ENCODE data around the gene CRELD2. TPM values are rescaled to one million over a fixed set of nuclear protein-coding genes. Genes with fewer than 3 reads are reported as not detected.

Gene CRELD2
- total and polyA plus RNA-seq, 2 of the 8 experiments (the other 6 are each of a cell fraction or from before 2014, with no cell fraction given), result 24.5 to 36.6 TPM

- Histone ChIP-seq H3K4ac (replicated peaks; ENCODE audit: insufficient read length, low read depth, low read length) (no peak overlapping the region), H3K14ac (ENCODE audit: insufficient read length) (no peak overlapping the region), H3K4me1 (replicated peaks in 1 of 4; ENCODE audit: control insufficient read depth in 3 of 4, insufficient read depth in 4 of 4, low read length in 3 of 4) (peaks cover 0 to 33% (median 13%) of the 10 kb centered on the region in 4 experiments; a peak in 6 of 7 replicates), H2BK15ac (ENCODE audit: low read length) (no peak overlapping the region), H3K9ac (replicated peaks in 1 of 4; ENCODE audit: extremely low read depth in 1 of 4, low read depth in 3 of 4, low read length in 3 of 4) (no peak overlapping the region), H4K91ac (replicated peaks; ENCODE audit: insufficient read length, low read length) (no peak overlapping the region), H3K4me3 (ENCODE audit: extremely low read depth in 1 of 4, insufficient read depth in 2 of 4, low read depth in 3 of 4, low read length in 4 of 4) (no peak overlapping the region), H2BK5ac (ENCODE audit: low read depth, low read length) (no peak overlapping the region), H3K36me3 (ENCODE audit: control insufficient read depth in 2 of 4, insufficient read depth in 4 of 4, low read length in 3 of 4) (peaks cover 8 to 18% (median 12%) of the 10 kb centered on the region in 4 experiments; a peak in 6 of 8 replicates), H3K27ac (ENCODE audit: low read depth, low read length) (no peak overlapping the region), H4K5ac (ENCODE audit: insufficient read length, low read depth, low read length) (no peak overlapping the region), H3K23me2 (ENCODE audit: low read depth, low read length) (peaks cover 10% of the 10 kb centered on the region; the same call in 1 of the 2 replicates), H3K27me3 (replicated peaks in 1 of 4; ENCODE audit: control insufficient read depth in 3 of 4, extremely low read depth in 1 of 4, insufficient read depth in 3 of 4, low read length in 3 of 4) (peaks cover 0 to 11% (median 8%) of the 10 kb centered on the region in 4 experiments; a peak in 6 of 7 replicates), H3K18ac (ENCODE audit: extremely low read depth, low read length) (no peak overlapping the region), H3K9me3 (ENCODE audit: insufficient read depth in 2 of 2, low read depth in 1 of 2, low read length in 1 of 2) (no peaks in the 10 kb centered on the region), H3K79me1 (ENCODE audit: low read depth, low read length) (0 out of 2 replicates have a peak, but pooled peaks cover 2% of the 10 kb centered on the region), H2BK120ac (replicated peaks; ENCODE audit: low read depth, low read length) (no peak overlapping the region), H3K23ac (ENCODE audit: insufficient read length) (no peak overlapping the region), H2BK20ac (ENCODE audit: low read length) (no peak overlapping the region), H4K8ac (ENCODE audit: extremely low read depth, insufficient read depth, low read length) (no peak overlapping the region), H3K56ac (replicated peaks; ENCODE audit: insufficient read length, low read depth, low read length) (no peak overlapping the region), H2AFZ (ENCODE audit: low read length) (no peak overlapping the region), H4K20me1 (replicated peaks in 1 of 2; ENCODE audit: control insufficient read depth in 1 of 2, insufficient read depth in 2 of 2, low read length in 2 of 2) (peaks cover 16 to 17% of the 10 kb centered on the region in 2 experiments), H2BK12ac (ENCODE audit: low read depth, low read length) (no peak overlapping the region), H3K4me2 (ENCODE audit: insufficient read depth in 1 of 2, low read depth in 2 of 2, low read length in 2 of 2) (no peak overlapping the region), H3K79me2 (ENCODE audit: control insufficient read depth in 1 of 2, insufficient read depth in 2 of 2, low read length in 2 of 2) (peaks cover 0 to 19% of the 10 kb centered on the region in 2 experiments; a peak in 1 of 4 replicates), H2AK5ac (ENCODE audit: low read depth, low read length) (no peak overlapping the region)
- ChIA-PET CTCF (ENCODE audit: partially characterized antibody) (interaction anchor here (0.9 to 2.2 kb wide), 8 partner anchors 13 to 64 kb away, joined by 3 to 12 read pairs (median 4); no protein-coding TSS in a partner anchor), POLR2A (ENCODE audit: partially characterized antibody) (interaction anchor here (1.0 to 1.6 kb wide), 3 partner anchors 8 to 14 kb away, joined by 5 read pairs; no protein-coding TSS in a partner anchor)
- TF ChIP-seq SAP30 (IDR thresholded peaks at IDR 0.05; ENCODE audit: insufficient read depth, insufficient replicate concordance, low read length) (no peak), TCF12 (IDR thresholded peaks at IDR 0.05; ENCODE audit: low read depth, low read length) (no peak)
- DNase-seq (ENCODE audit: low read depth in 1 of 2, low spot score in 2 of 2), result peak in 1 of 2 experiments; percentile 49
- FAIRE-seq, result no peak
- WGBS, 2 experiments (ENCODE audit: extremely low coverage in 1 of 2, insufficient coverage in 1 of 2, insufficient read length in 1 of 2, insufficient replicate concordance in 2 of 2, low coverage in 1 of 2, low lambda C conversion rate in 2 of 2, missing lambda C conversion rate in 1 of 2), result 87% methylated on average over 11 of the region's 11 CpGs; no CpG with 5 or more reads in 1 of the 2 experiments
Observed at GRCh38 chr22:49966041-49966773, 47.8 kb downstream of the CRELD2 start.
